GM18499 (cell line): Measurements from ENCODE around the gene SLC39A13.

Experiments
- ATAC-seq: cut with Tn5 transposase; IDR thresholded peaks from one replicate; pipeline ENCODE4 v1.9.1; 2021; ENCODE audit warnings: moderate number of reproducible peaks; ENCODE audit not compliant: insufficient read depth, unreplicated experiment

Gene SLC39A13

DNA sequence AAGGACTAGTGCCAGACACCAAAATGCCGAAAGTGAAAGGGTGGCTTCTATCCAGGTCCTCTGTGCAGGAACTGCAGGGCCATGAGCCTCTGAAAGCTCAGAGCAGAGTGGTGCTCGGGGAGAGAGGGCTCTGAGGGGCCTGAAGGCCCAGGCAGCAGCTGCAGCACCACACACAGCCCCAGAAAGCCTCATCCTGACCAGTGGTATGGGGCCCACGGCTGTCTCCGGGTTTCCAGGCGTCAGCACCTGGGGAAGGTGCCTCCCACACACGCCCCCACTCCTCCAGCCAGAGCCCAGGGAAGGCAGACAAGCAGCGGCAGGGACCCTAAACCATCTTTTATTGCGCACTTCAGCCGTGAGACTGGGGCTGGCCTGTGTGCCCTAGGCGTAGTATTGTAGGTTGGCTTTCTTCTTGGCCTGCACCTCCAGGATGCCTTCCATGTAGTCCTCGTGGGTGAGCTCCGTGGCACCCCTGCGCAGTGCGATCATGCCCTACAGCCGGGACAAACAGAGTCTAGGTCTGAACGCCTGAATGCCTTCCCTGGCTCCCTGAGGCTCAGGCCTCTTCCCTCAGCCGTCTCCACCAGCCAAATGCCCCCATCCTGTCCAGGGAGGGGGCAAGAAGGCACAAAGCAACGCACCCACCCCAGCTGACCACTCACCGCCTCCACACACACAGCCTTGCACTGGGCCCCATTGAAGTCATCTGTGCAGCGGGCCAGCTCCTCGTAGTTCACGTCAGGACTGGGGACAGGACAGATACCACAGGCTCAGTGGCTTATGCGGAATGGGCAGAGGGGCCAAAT is 10.3 kb downstream of the SLC39A13 start:
- no peak for ATAC-seq

DNA sequence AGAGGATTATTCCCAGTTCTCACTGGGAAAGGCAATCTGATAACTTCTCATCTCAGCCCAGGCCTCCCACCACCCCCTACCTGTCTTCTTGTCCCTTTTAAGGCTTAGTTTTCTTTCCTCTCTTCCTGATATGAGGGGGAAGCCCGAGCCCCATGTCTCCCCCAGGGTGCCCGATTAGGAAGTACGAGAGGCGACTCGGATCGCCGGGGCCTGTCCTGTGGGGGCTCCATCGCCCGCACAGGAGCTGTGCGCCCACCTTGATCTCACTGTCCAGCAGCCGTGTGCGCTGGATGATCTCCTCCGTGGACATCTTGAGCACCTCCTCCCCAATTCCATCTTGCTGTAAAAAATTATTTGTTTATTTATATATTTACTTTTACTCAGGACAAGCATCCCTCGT is 17.2 kb downstream of the SLC39A13 start:
- ATAC-seq = no peak

DNA sequence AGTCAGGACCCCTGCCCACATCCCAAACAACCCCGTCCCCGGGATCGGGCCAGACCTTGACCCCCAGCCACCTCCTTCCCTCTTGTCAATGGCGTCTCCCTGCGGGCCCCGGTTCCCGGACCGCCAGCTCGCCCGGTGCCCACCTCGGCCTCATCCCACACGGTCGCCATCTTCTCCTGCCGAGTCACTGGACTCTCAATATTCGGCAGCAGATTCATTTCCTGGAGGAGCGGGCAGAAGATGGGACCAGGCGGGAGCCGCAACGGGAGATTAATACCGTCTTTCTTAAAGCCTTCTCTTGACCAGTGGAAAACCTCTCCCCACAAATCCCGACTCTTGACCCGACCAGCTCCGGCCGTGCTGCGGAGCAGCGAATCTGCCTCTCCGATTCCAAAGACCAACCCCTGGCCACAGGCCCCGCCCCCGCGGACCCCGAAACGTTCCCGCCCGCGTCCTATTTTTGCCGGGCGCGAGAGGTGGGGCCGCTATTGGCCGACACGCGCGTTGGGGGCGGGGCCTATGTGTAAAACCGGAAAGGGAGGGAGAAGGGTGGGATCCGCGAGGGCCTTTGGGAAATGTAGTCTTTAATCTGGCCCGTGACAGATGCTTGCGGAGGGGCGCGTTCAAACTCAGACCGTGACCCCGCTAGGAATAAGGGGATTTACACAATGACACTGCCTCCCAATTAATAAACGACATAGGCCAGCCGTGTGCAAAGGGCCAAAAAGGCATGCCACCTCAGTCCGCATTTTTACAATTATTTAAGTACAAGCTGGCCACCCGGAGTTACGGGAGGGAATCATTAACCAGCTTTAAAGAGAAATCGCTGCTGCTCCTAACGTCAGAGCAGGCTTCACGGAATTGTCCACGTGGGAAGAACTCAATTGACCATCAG is 17.9 kb downstream of the SLC39A13 start, which contains the start of gene PSMC3:
TSS of gene PSMC3 (minus strand) at position 378 of the 895 bp plus-strand sequence. CDS start at position 218, 160 bp downstream.
- ATAC-seq = peak; percentile 55

DNA sequence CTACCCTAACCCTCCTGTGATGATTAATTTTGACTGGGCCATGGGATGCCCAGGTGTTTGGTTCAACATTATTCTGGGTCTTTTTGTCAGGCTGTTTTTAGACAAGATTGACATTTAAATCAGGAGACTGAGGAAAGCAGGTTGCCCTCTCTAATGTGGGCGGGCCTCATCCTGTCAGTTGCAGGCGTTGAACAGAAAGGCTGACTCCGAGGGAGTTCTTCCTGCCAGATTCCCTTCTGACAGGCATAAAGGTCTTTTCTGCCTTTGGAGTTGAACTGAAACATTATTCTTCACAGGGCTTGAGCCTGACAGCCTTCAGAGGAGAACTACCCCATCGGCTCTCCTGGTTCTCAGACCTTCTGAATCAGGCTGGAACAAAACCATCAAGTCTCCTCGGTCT is 22.1 kb downstream of the SLC39A13 start:
- no peak for ATAC-seq

DNA sequence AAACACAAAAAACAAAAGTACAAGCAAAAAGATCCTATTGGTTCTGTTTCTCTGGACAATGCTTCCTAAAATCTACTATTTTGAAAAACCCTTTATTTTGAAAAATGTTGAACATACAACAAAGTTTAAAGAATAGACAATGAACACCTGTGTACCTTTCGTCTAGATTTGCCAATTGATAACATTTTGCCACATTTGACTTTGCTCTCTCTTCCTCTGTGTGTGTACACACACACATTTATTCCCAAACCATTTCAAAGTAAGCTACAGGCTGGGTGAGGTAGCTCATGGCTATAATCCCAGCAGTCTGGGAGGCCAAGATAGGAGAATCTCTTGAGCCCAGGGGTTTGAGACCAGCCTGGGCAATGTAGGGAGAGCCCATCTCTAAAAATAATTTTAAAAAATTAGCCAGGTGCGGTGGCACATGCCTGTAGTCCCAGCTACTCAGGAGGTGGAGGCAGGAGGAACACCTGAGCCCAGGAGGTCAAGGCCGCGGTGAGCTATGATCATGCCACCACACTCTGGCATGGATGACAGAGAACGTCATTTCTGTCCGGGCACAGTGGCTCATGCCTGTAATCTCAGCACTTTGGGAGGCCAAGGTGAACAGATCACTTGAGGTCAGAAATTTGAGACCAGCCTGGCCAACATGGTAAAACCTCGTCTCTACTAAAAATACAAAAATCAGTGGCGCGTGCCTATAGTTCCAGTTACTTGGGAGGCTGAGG is 23.1 kb downstream of the SLC39A13 start:
- no peak for ATAC-seq

DNA sequence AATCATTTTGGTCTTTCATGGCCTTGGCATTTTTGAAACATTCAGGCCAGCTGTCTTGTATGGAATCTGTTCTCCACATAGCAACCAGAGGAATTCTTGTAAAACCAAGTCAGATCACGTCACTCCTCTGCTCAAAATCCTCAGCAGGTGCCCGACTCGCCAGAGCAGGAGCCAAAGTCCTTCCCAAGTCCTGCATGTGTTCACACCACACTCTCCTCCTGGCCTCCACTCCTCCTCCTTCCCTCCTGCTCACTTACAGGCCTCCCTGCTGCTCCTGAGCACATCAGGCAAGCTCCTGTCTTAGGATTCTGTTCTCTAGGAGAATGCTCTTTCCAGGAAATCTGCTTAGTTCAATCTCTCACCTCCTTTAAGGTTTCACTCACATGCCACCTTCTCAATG is 24.8 kb downstream of the SLC39A13 start:
- ATAC-seq = no peak

DNA sequence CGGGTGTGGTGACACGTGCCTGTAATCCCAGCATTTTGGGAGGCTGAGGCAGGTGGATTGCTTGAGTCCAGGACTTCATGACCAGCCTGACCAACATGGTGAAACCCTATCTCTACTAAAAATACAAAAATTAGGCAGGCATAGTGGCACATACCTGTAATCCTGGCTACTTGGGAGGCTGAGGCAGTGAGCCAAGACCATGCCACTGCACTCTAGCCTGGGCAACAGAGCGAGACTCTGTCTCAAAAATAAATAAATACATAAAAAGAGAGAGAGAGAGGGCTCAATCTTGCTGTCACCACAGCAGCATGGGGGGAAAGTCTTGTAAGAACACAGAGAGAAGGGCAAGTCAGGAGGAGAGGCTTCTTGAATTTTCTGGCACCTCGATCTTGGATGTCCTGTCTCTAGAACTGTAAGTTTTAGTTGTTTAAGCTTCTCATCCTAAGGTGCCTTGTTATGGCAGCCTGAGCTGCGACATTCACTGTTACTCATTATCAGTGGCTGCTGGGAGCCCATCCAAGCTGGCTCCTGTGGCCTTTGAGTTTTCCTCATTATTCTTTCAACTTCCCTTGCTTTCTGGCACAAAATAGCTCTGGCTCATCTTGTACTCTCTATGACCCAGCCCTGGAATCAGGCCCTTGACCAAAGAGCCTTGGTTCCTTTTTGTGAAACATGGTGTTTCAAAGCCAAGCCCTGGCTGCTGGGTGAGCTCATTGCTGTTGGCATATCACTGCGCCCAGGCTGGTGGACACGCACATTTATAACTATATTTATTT is 25.8 kb downstream of the SLC39A13 start:
- ATAC-seq = no peak

DNA sequence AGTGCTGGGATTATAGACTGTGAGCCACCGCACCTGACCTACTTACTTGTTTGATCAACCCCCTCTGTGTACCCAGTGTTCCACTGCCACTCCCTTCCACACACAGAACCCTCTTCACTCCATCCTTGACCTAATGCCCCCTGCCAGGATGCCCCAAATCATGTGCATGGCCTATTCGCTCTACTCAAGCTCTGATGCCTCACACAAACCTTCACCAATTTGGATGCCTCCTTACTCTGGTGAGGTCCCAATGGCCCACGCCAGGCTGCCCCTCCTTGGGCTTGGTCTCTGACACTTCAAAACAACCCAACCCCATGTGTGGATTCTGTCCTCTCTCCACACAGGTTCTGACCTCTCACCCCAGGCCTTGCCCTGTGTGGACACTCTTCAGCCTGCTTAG is 27.3 kb downstream of the SLC39A13 start:
- no peak for ATAC-seq

DNA sequence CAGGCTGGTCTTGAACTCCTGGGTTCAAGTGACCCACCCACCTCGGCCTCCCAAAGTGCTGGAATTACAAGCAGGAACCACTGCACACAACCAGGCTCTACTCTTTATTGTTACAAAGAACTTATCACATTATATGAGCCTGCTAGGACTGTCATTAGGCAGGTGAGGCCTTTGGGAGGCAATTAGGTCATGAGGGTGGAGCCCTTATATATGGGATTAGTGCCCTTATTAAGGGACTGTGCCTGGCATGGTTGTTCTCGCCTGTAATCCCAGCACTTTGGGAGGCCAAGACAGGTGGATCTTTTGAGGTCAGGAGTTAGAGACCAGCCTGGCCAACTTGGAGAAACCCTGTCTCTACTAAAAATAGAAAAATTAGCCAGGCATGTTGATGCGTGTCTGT is 28.3 kb downstream of the SLC39A13 start:
- no peak for ATAC-seq

DNA sequence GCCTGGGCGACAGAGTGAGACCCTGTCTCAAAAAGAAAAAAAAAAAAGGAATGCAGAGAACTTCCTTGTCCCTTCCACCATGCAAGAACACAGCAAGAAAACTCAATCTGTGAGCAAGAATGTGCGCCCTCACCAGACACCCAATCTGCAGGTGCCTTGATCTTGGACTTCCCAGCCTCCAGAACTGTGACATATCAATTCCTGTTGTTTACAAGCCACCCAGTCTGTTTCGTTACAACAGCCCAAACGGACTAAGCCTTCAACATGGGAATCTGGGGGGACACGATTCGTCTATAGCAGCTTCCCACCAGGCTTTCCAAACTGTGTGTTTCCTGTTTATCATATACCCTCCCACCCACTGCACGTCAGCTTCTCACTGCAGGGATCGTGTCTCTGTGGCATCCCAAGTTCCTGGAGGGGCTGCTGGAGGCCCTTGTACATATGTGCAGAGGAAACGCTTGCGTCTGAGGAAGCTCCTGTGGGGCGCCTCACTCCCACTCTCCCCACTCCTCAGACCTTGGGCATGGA is 28.9 kb downstream of the SLC39A13 start:
- ATAC-seq = no peak

DNA sequence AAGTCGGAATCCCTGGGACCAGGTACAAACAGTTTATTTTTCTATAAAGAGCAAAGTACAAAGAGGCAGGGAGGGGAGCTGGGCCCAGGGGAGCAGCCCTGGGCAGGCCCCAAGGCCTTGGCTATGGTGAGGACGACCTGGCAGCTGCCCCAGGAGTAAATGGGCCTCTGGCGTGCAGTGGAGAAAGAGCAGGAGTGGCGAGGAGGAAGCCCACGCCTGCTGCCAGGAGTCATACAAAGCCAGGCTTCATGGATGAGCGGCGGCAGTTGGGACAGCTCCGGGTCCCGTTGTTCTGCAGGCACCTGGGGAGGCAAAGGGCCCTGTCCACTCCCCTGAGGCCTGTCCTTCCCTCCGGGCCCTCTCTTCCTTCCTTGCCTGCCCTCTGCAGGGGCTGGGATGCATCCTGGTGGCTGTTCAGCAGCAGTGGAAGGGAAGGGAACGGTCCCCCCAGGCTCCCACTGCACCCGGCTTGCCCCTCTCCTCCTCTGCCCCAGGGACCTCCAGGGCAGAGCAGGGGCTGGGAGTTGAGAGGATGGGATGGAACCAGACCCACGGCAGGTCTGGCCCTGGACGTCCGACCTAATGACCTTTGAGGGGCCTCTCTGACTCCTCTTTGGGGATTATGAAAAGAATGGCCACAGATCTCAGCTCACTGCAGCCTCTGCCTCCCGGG is 29.5 kb downstream of the SLC39A13 start:
- no peak for ATAC-seq

DNA sequence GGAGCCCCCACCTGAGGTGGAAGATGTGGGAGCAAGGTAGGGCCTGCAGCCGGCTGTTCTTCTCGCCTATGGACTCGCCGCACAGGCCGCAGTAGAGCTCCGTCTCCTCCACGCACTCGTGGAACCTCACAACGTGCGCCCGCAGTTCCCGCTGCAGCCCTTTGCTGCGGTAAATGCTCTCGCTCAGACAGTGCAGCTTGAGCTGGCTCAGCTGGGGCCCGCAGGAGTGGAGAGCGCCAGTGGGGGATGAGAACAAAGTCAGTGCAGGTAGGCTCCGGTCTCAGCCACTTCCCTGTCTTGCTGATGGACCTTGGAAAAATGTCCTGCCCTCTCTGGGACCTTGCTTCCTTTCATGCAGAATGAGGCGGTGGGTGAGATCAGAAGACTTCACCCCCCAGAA is 30.3 kb downstream of the SLC39A13 start:
- no peak for ATAC-seq

DNA sequence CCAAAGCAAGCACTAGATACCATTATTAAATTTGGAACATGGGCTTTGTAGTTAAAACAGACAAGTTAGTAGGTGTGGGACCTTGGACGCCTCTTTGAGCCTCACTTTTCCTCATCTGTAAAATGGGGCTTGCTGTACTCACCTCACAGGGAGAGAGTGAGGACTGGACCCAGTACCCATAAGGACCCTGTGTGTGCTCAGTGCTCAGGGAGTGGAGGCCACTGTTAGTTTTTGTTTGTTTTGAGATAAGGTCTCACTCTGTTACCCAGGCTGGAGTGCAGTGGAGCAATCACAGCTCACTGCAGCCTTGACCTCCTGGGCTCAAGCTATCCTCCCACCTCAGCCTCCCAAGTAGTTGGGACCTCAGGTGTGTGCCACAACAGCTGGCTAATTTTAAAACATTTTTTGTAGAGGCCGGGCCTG is 31.7 kb downstream of the SLC39A13 start:
- ATAC-seq = no peak

DNA sequence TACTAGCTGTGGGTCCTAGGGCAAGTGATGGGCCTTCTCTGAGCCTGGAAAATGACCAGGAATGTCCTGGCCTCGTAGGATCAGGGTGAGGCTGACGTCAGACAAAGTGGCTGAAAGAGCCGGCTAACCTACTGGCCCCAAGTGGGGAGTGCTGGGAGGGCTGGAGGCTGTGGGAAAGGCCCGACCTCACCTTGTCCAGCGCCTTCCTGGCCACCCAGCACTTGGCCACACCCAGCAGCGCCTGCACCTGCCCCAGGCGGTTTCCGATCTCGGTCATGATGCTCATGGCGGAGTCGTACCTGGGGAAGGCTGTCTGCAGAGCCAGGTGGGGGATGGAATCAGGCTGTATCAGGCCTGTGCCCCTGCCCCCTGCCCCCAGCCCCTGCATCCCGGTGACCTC is 33.0 kb downstream of the SLC39A13 start:
- ATAC-seq = no peak

DNA sequence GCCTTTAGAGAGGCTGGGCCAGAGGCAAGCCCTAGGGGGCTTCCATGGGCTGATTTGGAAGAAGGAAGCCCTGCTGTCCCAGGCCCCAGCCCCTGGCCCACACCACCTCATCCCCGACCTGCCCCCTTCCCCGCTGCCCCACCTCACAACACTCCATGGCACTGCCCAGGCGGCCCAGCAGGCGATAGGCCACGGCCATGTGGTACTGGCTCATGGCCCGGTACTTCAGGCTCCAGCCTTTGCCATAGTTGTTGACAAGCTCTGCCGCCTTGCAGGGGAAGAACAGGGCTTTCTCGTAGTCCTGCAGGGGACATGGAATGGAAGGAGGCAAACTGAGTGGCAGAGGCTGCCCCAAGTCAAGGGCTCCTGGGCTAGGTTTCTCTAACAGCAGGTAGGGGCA is 34.1 kb downstream of the SLC39A13 start:
- ATAC-seq = no peak

DNA sequence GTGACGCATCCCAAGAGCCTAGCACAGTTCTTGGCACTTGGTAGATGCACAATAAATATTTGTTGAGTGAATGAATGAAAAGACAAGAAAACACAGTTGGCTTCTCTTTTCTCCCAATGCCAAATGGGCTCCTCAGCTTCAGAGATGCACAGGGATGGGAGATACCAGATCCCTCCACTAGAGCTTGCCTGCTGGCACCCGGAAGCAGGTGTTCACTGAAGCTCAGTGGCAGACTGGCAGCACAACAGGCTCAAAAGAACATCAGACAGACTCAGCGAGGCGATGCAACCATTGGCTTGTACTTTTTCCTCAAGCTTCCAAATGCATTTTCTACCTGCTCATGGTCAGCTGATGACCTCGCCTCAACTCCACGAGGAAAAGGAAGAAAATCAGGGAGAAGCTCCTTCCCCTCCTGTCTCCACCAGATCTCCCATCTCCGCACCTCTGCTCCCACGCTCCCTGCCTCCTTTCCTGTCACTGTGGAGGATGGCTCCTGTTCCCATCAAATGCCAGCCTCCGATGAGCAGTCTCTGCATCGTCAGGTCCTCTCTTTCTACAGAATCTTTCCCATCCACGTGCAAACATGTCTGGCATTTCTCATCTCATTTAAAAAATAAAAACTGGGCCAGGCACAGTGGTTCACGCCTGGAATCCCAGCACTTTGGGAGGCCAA is 34.8 kb downstream of the SLC39A13 start:
- no peak for ATAC-seq

DNA sequence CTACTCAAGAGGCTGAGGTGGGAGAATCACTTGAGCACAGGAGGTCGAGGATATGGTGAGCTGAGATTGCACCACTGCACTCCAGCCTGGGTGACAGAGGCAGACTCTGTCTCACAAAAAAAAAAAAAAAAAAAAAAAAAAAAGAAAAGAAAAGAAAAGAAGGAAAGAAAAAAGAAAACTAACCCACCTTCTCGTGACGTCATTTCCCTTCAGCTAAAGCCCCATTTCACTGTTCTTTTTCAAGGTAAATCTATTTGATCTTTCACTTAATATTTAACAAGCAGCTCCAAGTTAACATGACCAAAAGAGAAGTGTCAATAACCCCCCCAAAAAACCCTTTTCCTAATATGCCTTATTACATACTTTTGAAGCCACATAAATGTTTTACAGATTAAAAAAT is 35.4 kb downstream of the SLC39A13 start:
- ATAC-seq = no peak

DNA sequence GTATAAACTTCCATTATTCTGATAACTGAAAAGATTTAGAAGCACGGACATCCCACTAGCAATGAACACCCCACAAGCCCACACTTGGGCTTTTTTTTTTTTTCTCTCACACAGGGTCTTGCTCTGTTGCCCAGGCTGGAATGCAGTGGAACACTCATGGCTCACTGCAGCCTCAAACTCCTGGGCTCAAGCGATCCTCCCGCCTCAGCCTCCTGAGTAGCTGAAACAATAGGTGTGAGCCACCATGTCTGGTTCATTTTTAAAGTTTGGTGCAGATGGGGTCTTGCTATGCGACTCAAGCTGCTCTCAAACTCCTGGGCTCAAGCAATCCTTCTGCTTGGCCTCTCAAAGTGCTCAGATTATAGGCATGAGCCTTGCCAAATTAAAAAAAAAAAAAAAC is 37.5 kb downstream of the SLC39A13 start:
- ATAC-seq = no peak

DNA sequence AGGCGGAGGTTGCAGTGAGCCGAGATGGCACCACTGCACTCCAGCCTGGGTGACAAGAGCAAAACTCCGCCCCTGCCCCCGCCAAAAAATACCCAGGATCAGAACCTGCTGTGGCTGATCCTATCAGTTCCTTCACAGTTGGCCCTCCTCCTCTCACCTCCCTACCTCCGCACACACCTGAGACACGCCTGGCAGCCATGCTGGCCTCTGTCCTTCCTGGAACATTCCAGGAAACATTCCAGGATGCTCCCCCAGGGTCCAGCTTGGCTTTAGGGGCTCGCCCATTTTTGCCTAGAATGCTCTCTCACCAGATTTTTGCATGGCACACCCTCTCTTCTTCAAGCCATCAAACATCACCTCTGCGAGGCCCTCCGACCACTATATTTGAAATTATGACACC is 38.4 kb downstream of the SLC39A13 start:
- no peak for ATAC-seq
